Measurements from ENCODE around the gene LRRFIP2.
"Not testable (repeated sequence)": the region's sequence is repeated elsewhere in the genome, so short reads cannot be mapped to it uniquely, and the experiment has no call there.

The LRRFIP2 gene

GRCh38 chr3:37064747-37065146 is 109.6 kb downstream of the LRRFIP2 start:
- TF ChIP-seq CTCF (conservative IDR thresholded peaks at IDR 0.05; ENCODE audit: control insufficient read depth, insufficient read depth, low read depth, low read length): no peak
- no peak overlapping the region for H3K4me3 ChIP-seq (ENCODE audit: control insufficient read depth, low read depth, low read length)
- DNase-seq (ENCODE audit: low read depth): no peak

- no peak for DNase-seq (ENCODE audit: low read depth)
- H3K4me3 ChIP-seq (ENCODE audit: control insufficient read depth, low read depth, low read length): no peak overlapping the region
- no peak for TF ChIP-seq CTCF (conservative IDR thresholded peaks at IDR 0.05; ENCODE audit: control insufficient read depth, insufficient read depth, low read depth, low read length)
Measured at GRCh38 chr3:37058117-37058516, 116.3 kb downstream of the LRRFIP2 start.

- no peak for TF ChIP-seq CTCF (conservative IDR thresholded peaks at IDR 0.05; ENCODE audit: control insufficient read depth, insufficient read depth, low read depth, low read length)
- DNase-seq (ENCODE audit: low read depth): no peak
- no peak overlapping the region for H3K4me3 ChIP-seq (ENCODE audit: control insufficient read depth, low read depth, low read length)
Measured at GRCh38 chr3:37056826-37057225, 117.6 kb downstream of the LRRFIP2 start.

GRCh38 chr3:37055077-37055476 is 119.3 kb downstream of the LRRFIP2 start:
- DNase-seq (ENCODE audit: low read depth): peak; percentile 29
- not testable (repeated sequence) for H3K4me3 ChIP-seq (ENCODE audit: control insufficient read depth, low read depth, low read length)

- TF ChIP-seq CTCF (conservative IDR thresholded peaks at IDR 0.05; ENCODE audit: control insufficient read depth, insufficient read depth, low read depth, low read length): no peak
- DNase-seq (ENCODE audit: low read depth): peak; percentile 89
- no peak overlapping the region for H3K4me3 ChIP-seq (ENCODE audit: control insufficient read depth, low read depth, low read length)
Measured at GRCh38 chr3:37054370-37054769, 120.0 kb downstream of the LRRFIP2 start.

GRCh38 chr3:37053753-37054152 is 120.6 kb downstream of the LRRFIP2 start:
- no peak overlapping the region for H3K4me3 ChIP-seq (ENCODE audit: control insufficient read depth, low read depth, low read length)
- TF ChIP-seq CTCF (conservative IDR thresholded peaks at IDR 0.05; ENCODE audit: control insufficient read depth, insufficient read depth, low read depth, low read length): no peak
- DNase-seq (ENCODE audit: low read depth): no peak

GRCh38 chr3:37053337-37053736 is 121.0 kb downstream of the LRRFIP2 start:
- H3K4me3 ChIP-seq (ENCODE audit: control insufficient read depth, low read depth, low read length): no peak overlapping the region
- no peak for DNase-seq (ENCODE audit: low read depth)
- TF ChIP-seq CTCF (conservative IDR thresholded peaks at IDR 0.05; ENCODE audit: control insufficient read depth, insufficient read depth, low read depth, low read length): no peak

Data from fibroblast of mammary gland (primary cell).